ENCODE measurements around the gene LNPK.
A peak's percentile ranks its signal among the peaks of the same experiment; 100 is the strongest.
"Not testable (repeated sequence)": the region's sequence is repeated elsewhere in the genome, so short reads cannot be mapped to it uniquely, and the experiment has no call there.

The LNPK gene, protein sequence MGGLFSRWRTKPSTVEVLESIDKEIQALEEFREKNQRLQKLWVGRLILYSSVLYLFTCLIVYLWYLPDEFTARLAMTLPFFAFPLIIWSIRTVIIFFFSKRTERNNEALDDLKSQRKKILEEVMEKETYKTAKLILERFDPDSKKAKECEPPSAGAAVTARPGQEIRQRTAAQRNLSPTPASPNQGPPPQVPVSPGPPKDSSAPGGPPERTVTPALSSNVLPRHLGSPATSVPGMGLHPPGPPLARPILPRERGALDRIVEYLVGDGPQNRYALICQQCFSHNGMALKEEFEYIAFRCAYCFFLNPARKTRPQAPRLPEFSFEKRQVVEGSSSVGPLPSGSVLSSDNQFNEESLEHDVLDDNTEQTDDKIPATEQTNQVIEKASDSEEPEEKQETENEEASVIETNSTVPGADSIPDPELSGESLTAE

DNA sequence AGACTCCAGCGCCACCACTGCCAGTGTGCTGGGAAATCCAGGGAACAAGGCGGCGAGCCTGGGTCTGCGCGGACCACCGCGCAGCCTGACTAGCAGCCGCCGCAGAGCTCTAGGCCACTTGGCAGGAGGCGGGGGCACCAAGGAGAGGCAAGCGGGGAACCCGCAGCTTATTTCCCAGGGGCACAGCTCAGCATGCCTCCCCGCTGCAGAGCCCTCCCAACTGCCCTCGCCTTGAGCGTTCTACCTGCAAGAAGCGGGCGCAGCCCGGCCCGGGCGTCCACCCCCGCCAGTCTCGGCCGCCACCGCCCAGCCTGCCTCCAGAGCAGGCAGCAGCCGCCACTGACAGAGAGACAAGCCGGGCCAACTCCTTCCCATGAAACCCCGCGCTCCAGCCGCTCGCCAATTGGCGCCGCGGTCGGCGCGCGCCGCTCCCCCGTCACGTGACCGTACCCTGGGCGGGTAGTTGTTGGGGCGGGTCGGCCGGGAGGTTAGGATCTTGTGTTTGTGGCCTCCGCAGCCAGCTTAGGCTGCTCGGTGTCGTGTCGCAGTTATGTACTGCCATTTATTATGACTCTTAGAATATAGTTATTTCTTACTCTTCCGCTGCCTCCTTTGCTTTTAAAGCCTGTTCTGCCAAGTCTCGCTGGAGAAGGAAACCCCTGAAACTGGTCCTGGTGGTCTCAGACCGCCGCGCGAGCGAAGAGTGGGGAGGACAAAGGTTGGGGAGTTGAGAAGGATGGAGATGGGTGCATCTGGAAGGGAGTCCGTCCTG is at the start of gene LNPK:
LNPK (minus strand) TSS at position 352 of the 772 bp plus-strand sequence. CDS start 6,683 bp downstream, outside the sequence.
- peak; percentile 94 for DNase-seq

- no peak for DNase-seq
Observed at GRCh38 chr2:176039375-176039774, 37.3 kb upstream of the LNPK start.

GRCh38 chr2:176038694-176039093 is 36.6 kb upstream of the LNPK start:
- DNase-seq: no peak

- no peak for DNase-seq
Observed at GRCh38 chr2:176035013-176035691, 33.1 kb upstream of the LNPK start.

GRCh38 chr2:176027806-176028205 is 25.7 kb upstream of the LNPK start:
- no peak for DNase-seq

DNA sequence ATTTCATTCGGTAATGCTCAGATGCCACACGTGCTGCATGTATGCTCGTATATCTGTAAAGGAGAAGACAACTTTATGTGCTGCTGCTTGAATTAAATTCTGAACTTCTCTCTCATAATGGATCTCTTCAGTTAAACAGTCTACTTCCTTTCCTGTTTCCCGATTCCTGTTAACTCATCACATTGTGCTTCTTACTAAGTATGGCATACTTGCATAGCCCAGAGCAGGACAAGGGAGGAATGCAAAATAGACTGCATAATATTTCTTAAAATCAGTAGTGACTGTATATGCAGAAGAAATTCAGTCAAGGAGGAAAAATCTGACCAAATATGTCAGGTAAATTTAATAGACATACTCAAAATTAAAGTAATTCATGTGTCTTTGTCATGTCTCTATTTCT is 23.9 kb upstream of the LNPK start:
- no peak for DNase-seq

- no peak for DNase-seq
Observed at GRCh38 chr2:176024083-176024482, 22.0 kb upstream of the LNPK start.

DNA sequence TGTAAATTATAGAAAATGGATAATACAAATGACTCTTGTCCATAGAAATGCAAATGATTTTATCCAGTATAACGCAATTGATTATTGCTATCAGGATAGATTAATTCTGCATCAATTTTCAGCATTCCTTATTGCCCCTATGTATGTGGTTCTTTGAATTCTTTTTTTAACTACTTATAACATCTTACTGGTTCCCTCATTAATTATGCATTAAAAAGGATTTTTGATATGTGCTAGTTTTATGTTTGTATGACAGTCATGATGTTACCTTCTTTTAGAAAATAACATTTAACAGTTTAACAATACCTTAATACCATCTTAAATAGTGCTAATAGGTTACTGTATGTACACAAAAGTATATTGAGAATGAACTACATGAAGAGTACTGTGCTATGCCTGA is 20.0 kb upstream of the LNPK start:
- no peak for DNase-seq

DNA sequence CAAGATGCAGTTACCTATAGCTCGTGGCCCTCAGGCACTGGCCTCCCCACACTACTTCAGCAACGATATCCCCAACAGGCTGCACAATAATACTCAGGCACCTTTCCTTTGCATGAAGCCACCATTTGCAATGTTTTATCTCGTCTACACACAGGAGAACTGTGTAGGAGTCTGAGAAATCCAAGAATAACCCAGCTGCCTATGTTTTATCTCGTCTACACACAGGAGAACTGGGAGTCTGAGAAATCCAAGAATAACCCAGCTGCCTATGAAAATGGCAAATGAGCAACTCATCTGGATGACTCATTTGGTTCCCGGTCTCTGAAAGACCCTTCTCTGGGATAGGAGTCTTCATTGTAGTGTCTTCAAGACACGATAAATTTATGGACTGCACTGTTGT is 18.3 kb upstream of the LNPK start:
- no peak for DNase-seq

DNA sequence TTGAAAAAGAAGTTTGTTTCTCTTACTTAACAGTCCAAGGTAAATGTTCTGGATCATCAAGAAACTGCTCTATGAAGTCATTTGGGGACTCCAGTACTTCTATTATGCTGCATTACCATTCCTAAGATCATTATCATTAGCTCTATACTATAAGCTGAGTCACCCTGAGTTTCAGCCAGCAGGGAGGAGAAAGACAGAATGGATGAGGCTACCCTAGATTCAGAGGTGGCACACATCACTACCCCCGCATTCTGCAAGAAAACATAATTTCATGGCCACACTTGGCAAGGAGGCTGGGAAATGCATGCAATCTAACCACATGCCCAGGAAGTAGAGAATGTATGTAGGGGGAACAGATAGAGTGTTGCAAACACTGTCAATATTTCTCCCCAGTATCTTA is 16.6 kb upstream of the LNPK start:
- no peak for DNase-seq

- DNase-seq: no peak
Observed at GRCh38 chr2:176009445-176009844, 7.4 kb upstream of the LNPK start.

DNA sequence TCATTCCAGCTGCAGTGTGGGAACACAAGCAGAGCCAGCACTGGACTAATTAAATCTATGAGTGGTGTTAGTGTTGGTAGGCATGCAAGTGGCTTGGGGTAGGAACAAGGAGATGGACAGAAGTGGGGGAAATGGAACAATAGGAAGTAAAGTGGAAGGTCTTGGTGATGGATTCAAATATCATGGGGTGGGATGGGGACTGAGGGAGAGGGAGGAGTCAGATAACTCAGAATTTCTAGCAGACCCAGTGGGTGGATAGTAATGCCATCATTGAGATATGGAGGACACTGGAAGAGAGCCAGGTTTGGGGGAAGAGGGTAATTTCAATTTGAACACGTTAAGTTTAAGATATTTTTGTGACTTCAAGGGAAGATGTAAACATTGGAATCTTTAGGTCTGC is 2.9 kb upstream of the LNPK start:
- no peak for DNase-seq

- no peak for DNase-seq
Observed at GRCh38 chr2:176003958-176004357, 1.9 kb upstream of the LNPK start.

DNA sequence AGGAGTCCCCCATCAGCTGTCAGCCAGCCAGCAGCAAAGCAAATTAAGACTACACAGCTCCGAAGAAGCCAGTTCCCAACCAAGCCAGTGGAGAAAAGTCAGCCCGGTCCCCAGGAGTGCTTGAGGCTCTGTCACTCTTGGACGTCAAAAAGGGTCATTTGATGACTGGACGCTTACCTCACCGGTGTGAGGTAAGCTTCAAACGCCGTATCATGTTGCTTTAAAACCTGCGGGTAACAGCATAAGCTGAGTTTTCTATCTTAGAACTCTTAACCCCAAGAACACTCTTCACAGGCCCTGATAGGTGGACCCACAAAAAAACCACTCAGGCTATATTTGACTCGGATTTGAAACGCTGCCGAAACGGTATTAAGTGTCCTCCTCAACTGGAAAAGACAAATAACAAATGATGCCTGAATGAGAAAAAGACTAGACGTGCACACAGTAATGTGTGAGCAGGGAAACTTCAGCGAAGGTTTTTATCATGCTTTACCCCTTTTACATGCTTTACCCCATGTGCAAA is 682 bp upstream of the LNPK start:
- no peak for DNase-seq

- DNase-seq: peak; percentile 25
Observed at GRCh38 chr2:176001281-176001915, 669 bp downstream of the LNPK start.

- no peak for DNase-seq
Observed at GRCh38 chr2:175999283-175999819, 2.7 kb downstream of the LNPK start.

DNA sequence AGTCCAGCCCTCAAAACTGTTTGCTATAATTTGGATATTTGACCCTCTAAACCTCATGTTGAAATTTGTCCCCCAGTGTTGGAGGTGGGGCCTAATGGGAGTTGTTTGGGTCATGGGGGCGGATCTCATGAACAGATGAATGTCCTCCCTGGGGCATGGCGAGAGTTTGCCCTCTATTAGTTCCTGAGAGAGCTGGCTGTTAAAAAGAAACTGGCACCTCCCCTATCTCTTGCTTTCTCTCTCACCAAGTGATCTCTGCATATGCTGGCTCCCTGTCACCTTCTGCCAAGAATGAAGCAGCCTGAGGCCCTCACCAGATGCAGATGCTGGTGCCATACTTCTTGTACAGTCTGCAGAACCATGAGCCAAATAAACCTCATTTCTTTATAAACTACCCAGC is 12.0 kb downstream of the LNPK start:
- DNase-seq: no peak

DNA sequence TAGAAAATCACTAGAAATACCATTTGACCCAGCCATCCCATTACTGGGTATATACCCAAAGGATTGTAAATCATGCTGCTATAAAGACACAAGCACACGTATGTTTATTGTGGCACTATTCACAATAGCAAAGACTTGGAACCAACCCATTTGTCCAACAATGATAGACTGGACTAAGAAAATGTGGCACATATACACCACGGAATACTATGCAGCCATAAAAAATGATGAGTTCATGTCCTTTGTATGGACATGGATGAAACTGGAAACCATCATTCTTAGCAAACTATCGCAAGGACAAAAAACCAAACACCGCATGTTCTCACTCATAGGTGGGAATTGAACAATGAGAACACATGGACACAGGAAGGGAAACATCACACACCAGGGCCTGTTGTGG is 14.9 kb downstream of the LNPK start:
- DNase-seq: not testable (repeated sequence)

- DNase-seq: no peak
Observed at GRCh38 chr2:175984846-175985245, 17.2 kb downstream of the LNPK start.

GRCh38 chr2:175981551-175981950 is 20.5 kb downstream of the LNPK start:
- DNase-seq: no peak

GRCh38 chr2:175976391-175977157 is 25.5 kb downstream of the LNPK start:
- DNase-seq: no peak

DNA sequence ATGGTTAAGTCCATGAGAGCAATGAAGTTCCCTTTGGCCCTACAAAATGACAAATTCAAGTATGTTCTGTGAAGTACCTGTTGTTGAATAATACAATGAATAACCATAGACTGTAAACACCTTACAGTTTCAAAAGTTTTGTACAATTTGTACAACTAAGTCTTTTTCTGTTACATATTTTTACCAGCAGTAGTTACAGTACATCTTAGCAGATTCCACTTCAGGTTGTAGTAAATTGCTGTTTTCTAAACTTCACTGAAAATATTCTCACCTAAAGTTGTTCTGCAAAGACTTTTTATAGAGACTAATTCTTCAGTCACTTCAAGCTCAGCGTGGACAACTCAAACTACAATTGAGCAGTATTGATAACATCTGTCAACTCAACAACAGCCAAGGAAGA is 28.7 kb downstream of the LNPK start:
- DNase-seq: no peak

Measured in CD4-positive, alpha-beta T cell treated with Interleukin-21 for 1 hour (primary cell).